Mononuclear cell (primary cell): ENCODE measurements around the gene CEBPG. TPM values are rescaled to one million over a fixed set of nuclear protein-coding genes. Genes with fewer than 3 reads are reported as not detected.
A peak's percentile ranks its signal among the peaks of the same experiment; 100 is the strongest.

ENCODE experiments used
- H3K27me3 ChIP-seq: 2 replicates; pipeline ENCODE4 v1.6.0; 2011; ENCODE audit warnings: low read length, control low read depth; ENCODE audit not compliant: insufficient read depth
- H3K4me1 ChIP-seq: 2 replicates; pipeline ENCODE4 v1.5.1; 2011; ENCODE audit warnings: mild to moderate bottlenecking, low read length, control low read depth; ENCODE audit not compliant: insufficient read depth
- H3K4me3 ChIP-seq: 2 replicates; pipeline ENCODE4 v1.5.1; 2011; ENCODE audit warnings: mild to moderate bottlenecking, low read length, moderate library complexity
- H3K9me3 ChIP-seq: 2 replicates; pipeline ENCODE4 v1.5.1; 2011; ENCODE audit warnings: low read depth, mild to moderate bottlenecking, control low read depth, low read length
- total RNA-seq: library from RNA; depleted of rRNA; stranded (reverse); fragments of >200 nt; gene quantifications from one replicate; pipeline ENCODE4 v1.2.3, GENCODE V29; 2012

Gene CEBPG
- total RNA-seq, 1 donor = 25.3 TPM

- Histone ChIP-seq H3K4me1 (peaks cover 8% of the 10 kb centered on the region), H3K4me3 (no peak overlapping the region), H3K27me3 (no peaks in the 10 kb centered on the region), H3K9me3 (no peaks in the 10 kb centered on the region)
These were observed 6.6 kb upstream of the CEBPG start for GRCh38 chr19:33366897-33367296.

GRCh38 chr19:33368074-33368864 is 5.2 kb upstream of the CEBPG start:
- no peaks in the 10 kb centered on the region for H3K27me3 ChIP-seq
- peaks cover 16% of the 10 kb centered on the region for H3K4me1 ChIP-seq
- H3K9me3 ChIP-seq = no peaks in the 10 kb centered on the region

GRCh38 chr19:33370783-33371182 is 2.7 kb upstream of the CEBPG start:
- H3K4me1 ChIP-seq = peaks cover 33% of the 10 kb centered on the region
- no peaks in the 10 kb centered on the region for H3K9me3 ChIP-seq
- no peak overlapping the region for H3K4me3 ChIP-seq
- H3K27me3 ChIP-seq = no peaks in the 10 kb centered on the region

More at GRCh38 chr19:33368074-33368864, 5.2 kb upstream of the CEBPG start:
- no peak overlapping the region for H3K4me3 ChIP-seq

DNA sequence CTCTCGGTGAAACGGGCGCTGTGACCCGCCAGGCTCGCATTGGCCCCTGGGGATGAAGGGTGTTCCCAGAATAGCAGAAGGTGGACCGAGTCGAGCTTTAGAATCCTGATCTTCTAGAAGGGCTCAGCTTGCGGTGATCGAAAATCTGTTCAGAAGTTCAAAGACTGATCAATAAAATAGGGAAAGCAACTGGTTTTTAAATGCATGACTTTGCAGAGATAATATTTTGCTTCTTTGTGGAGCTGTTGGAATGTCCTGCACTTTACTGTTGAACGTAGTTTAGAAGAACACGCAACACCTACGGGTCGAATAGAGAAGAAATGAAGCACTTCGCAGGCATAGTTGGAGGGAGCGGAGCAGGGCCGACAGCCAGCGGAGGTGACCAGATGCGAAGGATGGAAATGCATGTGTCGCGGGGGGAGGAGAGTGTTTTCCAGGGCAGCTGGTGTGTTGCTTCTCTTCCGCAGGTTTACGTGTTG is 766 bp downstream of the CEBPG start:
- peak overlapping the region; percentile 62 for H3K4me3 ChIP-seq
- H3K4me1 ChIP-seq = peaks cover 48% of the 10 kb centered on the region
- no peaks in the 10 kb centered on the region for H3K9me3 ChIP-seq
- no peaks in the 10 kb centered on the region for H3K27me3 ChIP-seq

GRCh38 chr19:33375156-33375836 is 1.8 kb downstream of the CEBPG start:
- peaks cover 50% of the 10 kb centered on the region for H3K4me1 ChIP-seq
- H3K9me3 ChIP-seq = no peaks in the 10 kb centered on the region
- no peak overlapping the region for H3K4me3 ChIP-seq
- no peaks in the 10 kb centered on the region for H3K27me3 ChIP-seq

DNA sequence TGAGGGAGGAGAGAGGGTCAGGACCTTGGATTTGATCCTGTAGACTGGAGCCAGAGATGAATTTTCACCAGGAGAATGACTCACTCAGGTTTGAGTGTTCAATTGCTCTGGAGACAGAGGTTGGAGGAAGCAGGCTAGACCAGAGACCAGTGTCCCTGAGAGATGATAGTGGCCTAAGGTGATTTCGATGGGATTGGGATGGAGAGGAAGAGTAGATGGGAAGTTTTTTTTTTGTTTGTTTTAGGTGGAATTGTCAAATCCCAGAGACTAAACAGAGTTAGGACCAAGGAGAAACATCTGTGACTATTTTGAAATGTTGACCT is 2.3 kb downstream of the CEBPG start:
- Histone ChIP-seq H3K4me1 (peaks cover 50% of the 10 kb centered on the region), H3K27me3 (no peaks in the 10 kb centered on the region), H3K9me3 (no peaks in the 10 kb centered on the region), H3K4me3 (no peak overlapping the region)

GRCh38 chr19:33376423-33376822 is 2.9 kb downstream of the CEBPG start:
- Histone ChIP-seq H3K9me3 (no peaks in the 10 kb centered on the region), H3K4me1 (peaks cover 47% of the 10 kb centered on the region), H3K27me3 (no peaks in the 10 kb centered on the region), H3K4me3 (no peak overlapping the region)

DNA sequence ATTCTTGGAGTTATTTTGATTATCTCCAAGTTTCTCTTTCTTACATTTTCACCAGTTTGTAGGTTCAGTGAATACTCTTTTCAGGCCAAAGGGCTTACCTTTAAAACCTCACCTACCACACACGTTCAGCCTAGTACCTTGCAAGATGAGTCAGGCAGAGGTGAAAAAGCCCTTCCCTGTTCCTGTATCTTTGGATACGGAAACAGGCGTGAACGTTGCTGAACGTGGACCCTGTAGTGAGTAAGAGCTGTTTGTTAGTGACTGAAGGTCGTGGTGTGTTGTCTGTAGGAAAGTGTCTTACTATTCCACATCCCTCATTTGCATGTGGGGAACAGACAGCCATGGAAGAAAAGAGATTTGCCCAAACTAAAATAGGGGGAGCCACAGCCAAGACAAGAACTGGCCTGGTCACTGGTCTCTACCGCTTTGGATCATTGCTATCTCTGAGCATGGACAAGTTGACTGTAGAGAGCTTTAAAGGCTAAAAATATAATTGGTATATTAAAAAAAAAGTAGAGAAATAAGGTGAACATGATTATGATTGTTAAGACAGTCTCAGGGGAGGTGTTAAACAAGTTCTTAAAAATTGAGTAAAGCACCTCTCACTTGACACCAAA is 3.5 kb downstream of the CEBPG start:
- Histone ChIP-seq H3K9me3 (no peaks in the 10 kb centered on the region), H3K27me3 (no peaks in the 10 kb centered on the region), H3K4me3 (no peak overlapping the region), H3K4me1 (peaks cover 41% of the 10 kb centered on the region)

DNA sequence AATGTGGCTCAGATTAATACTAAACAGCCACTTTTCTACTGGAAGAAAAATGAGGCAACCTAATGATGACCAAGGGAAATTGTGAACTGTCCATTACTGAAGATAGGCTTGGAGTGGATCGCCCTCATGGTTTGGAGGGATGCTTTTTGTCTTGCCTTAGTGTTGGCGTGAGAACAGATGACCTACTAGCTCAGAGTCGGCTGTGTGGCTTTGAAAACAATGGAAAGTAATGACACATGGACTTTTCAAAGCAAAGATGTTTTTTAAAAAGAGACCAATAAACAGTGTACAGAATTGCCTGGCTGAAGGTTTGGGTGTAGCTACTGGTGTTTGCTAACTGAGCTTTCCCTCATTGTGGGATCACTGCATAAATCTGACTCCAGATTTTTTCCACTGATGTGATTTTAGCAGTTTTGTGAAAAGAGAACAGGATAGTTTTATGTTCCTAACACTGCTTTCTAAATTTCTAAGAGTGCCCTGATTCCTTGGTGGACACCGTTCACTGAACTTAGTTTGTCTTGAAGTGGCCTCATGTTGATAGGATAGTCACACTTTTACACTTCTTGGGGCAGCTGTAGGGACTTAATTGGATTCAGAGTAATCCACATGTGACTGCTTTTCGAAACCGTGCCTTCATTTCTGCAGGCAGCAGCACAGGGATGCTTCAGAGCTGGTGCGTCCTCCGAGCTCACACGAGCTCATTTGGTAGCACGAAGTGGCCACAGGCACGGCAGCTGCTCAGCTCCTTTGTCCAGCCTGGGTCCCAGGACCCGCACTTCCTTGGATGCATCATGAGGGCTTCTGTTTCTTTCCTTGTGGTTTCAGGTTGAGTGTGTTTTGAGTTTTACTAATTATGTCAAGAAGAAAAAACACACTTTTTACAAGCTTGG is 4.3 kb downstream of the CEBPG start:
- Histone ChIP-seq H3K4me3 (no peak overlapping the region), H3K4me1 (peaks cover 38% of the 10 kb centered on the region), H3K9me3 (no peaks in the 10 kb centered on the region), H3K27me3 (no peaks in the 10 kb centered on the region)

GRCh38 chr19:33379151-33379829 is 5.8 kb downstream of the CEBPG start:
- Histone ChIP-seq H3K4me1 (peaks cover 33% of the 10 kb centered on the region), H3K9me3 (no peaks in the 10 kb centered on the region), H3K27me3 (no peaks in the 10 kb centered on the region), H3K4me3 (no peak overlapping the region)

DNA sequence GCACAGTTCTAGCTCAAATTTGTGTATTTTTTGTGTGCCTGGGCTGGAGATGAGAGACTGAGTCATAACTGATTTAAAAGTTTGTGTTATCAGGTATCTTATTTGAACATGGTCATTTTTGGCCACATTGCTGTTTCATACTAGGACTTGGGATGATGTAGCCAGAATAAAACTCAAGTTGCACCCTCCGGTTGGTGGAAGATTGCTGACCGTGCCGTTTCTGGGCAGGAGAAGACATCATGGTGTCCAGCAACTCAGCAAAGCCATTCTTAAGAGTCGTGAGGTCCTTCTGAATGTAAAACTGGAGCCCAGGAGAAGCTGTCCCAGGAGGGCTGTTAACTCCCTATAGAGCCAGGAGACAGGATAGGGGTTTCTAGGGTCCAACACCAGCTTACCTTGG is 7.6 kb downstream of the CEBPG start:
- H3K4me1 ChIP-seq = peaks cover 14% of the 10 kb centered on the region
- no peaks in the 10 kb centered on the region for H3K27me3 ChIP-seq
- no peaks in the 10 kb centered on the region for H3K9me3 ChIP-seq
- H3K4me3 ChIP-seq = no peak overlapping the region

GRCh38 chr19:33382006-33382405 is 8.5 kb downstream of the CEBPG start:
- Histone ChIP-seq H3K9me3 (no peaks in the 10 kb centered on the region), H3K4me1 (peaks cover 7% of the 10 kb centered on the region), H3K4me3 (no peak overlapping the region), H3K27me3 (no peaks in the 10 kb centered on the region)

- Histone ChIP-seq H3K27me3 (no peaks in the 10 kb centered on the region), H3K4me3 (no peak overlapping the region), H3K4me1 (peaks cover 4% of the 10 kb centered on the region), H3K9me3 (no peaks in the 10 kb centered on the region)
These were observed 9.5 kb downstream of the CEBPG start for GRCh38 chr19:33382982-33383381.

GRCh38 chr19:33383720-33384292 is 10.3 kb downstream of the CEBPG start:
- H3K27me3 ChIP-seq = no peaks in the 10 kb centered on the region
- H3K9me3 ChIP-seq = no peaks in the 10 kb centered on the region
- peaks cover 4% of the 10 kb centered on the region for H3K4me1 ChIP-seq
- H3K4me3 ChIP-seq = no peak overlapping the region
